PC-9 (cell line): Measurements from ENCODE around the gene ZER1.
"Not testable (repeated sequence)": the region's sequence is repeated elsewhere in the genome, so short reads cannot be mapped to it uniquely, and the experiment has no call there.

Experiments
- EZH2 ChIP-seq: fragments of 200-600 bp; sonication (generic); IDR thresholded peaks from 2 replicates; pipeline ENCODE4 v1.8.0; 2017; ENCODE audit warnings: antibody characterized with exemption, low read depth
- TF ChIP-seq, protein P1 (sequence below): fragments of 200-600 bp; sonication (generic); conservative IDR thresholded peaks from 2 replicates; pipeline ENCODE4 v1.6.1; 2017; ENCODE audit warnings: mixed run types, antibody characterized with exemption, mild to moderate bottlenecking, moderate library complexity

GRCh38 chr9:128780093-128780492 is 8.4 kb upstream of the ZER1 start:
- TF ChIP-seq, protein P1, sequence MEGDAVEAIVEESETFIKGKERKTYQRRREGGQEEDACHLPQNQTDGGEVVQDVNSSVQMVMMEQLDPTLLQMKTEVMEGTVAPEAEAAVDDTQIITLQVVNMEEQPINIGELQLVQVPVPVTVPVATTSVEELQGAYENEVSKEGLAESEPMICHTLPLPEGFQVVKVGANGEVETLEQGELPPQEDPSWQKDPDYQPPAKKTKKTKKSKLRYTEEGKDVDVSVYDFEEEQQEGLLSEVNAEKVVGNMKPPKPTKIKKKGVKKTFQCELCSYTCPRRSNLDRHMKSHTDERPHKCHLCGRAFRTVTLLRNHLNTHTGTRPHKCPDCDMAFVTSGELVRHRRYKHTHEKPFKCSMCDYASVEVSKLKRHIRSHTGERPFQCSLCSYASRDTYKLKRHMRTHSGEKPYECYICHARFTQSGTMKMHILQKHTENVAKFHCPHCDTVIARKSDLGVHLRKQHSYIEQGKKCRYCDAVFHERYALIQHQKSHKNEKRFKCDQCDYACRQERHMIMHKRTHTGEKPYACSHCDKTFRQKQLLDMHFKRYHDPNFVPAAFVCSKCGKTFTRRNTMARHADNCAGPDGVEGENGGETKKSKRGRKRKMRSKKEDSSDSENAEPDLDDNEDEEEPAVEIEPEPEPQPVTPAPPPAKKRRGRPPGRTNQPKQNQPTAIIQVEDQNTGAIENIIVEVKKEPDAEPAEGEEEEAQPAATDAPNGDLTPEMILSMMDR = not testable (repeated sequence)
- not testable (repeated sequence) for TF ChIP-seq EZH2
